Measurements from ENCODE around the gene NSUN2.

DNA sequence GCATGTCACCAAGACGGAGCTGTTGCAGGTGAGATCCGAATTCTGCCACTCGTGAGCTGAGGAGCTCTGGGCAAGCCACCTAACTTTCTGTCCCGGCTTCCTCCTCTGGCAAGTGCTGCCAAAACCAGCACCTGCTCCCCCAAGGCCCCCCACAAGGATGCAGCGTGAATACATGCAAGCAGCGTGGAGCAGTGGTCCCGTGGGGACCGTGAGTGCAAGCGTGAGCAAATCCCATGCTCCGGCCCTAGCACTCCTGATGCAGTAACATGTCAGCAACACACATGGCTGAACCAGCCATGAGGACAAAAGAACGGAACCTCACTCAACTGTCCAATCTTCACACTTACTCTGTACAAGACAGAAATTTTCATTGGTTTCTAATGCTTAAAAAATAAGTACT lies 31.0 kb downstream of the NSUN2 start:
- TF ChIP-seq, protein P1, sequence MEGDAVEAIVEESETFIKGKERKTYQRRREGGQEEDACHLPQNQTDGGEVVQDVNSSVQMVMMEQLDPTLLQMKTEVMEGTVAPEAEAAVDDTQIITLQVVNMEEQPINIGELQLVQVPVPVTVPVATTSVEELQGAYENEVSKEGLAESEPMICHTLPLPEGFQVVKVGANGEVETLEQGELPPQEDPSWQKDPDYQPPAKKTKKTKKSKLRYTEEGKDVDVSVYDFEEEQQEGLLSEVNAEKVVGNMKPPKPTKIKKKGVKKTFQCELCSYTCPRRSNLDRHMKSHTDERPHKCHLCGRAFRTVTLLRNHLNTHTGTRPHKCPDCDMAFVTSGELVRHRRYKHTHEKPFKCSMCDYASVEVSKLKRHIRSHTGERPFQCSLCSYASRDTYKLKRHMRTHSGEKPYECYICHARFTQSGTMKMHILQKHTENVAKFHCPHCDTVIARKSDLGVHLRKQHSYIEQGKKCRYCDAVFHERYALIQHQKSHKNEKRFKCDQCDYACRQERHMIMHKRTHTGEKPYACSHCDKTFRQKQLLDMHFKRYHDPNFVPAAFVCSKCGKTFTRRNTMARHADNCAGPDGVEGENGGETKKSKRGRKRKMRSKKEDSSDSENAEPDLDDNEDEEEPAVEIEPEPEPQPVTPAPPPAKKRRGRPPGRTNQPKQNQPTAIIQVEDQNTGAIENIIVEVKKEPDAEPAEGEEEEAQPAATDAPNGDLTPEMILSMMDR (IDR thresholded peaks at IDR 0.05) = no peak
- TF ChIP-seq POLR2A (IDR thresholded peaks at IDR 0.05) = no peak

Data from esophagus squamous epithelium (tissue), 4 donors.